ENCODE measurements around the gene SLC17A7. TPM values are rescaled to one million over a fixed set of nuclear protein-coding genes. Genes with fewer than 3 reads are reported as not detected.
A peak's percentile ranks its signal among the peaks of the same experiment; 100 is the strongest.

Gene SLC17A7
- total RNA-seq, 4 donors from 2014 or later, result 0.60 to 1.2 (median 1.1) TPM

DNA sequence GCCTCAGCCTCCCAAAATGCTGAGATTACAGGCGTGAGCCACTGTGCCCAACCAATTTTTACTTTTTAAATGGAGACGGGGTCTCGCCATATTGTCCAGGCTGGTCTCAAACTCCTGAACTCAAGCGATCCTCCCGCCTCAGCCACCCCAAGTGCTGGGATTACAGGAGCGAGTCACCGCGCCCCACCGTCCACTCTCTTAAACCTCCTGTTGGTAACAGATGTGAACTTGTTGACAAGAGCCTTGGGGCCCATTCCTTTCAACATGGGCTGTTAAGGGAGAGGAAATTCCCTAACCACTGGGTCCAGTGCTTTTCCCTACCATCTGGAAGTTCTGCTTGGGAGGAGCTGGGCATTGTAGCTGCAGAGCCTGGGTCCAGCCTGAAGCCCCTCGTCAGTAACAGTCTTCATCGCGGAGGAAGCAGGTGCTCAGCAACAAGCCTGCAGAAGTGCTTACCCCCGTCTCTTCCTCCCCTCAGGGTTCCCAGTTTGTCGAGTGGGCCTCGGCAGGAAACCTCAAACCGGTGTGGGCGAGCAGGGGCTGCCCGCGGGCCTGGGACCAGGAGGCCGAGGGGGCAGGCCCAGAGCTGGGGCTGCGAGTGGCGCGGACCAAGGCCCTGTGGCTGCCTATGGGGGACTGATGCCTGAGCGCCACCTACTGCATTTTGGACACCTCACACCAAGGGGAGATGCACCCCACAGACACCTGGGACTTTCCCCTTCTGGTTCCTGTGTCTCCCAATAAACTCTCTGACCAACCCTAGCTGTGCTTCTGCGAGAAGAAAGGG is 28.7 kb upstream of the SLC17A7 start:
- Histone ChIP-seq H3K36me3 (peaks cover 16% of the 10 kb centered on the region), H3K4me1 (peaks cover 46% of the 10 kb centered on the region), H3K9me3 (no peaks in the 10 kb centered on the region), H3K27me3 (no peaks in the 10 kb centered on the region), H3K4me3 (no peak overlapping the region), H3K27ac (peak overlapping the region; percentile 93)
- DNase-seq (ENCODE audit: low spot score in 2 of 2), result no peak
- WGBS, result 86% methylated on average over 11 of the region's 25 CpGs
- TF ChIP-seq EP300 (IDR thresholded peaks at IDR 0.05) (no peak), POLR2AphosphoS5 (IDR thresholded peaks at IDR 0.05) (no peak), POLR2A (IDR thresholded peaks at IDR 0.05) (no peak)
- TF ChIP-seq, protein P1, sequence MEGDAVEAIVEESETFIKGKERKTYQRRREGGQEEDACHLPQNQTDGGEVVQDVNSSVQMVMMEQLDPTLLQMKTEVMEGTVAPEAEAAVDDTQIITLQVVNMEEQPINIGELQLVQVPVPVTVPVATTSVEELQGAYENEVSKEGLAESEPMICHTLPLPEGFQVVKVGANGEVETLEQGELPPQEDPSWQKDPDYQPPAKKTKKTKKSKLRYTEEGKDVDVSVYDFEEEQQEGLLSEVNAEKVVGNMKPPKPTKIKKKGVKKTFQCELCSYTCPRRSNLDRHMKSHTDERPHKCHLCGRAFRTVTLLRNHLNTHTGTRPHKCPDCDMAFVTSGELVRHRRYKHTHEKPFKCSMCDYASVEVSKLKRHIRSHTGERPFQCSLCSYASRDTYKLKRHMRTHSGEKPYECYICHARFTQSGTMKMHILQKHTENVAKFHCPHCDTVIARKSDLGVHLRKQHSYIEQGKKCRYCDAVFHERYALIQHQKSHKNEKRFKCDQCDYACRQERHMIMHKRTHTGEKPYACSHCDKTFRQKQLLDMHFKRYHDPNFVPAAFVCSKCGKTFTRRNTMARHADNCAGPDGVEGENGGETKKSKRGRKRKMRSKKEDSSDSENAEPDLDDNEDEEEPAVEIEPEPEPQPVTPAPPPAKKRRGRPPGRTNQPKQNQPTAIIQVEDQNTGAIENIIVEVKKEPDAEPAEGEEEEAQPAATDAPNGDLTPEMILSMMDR (IDR thresholded peaks at IDR 0.05), result no peak

DNA sequence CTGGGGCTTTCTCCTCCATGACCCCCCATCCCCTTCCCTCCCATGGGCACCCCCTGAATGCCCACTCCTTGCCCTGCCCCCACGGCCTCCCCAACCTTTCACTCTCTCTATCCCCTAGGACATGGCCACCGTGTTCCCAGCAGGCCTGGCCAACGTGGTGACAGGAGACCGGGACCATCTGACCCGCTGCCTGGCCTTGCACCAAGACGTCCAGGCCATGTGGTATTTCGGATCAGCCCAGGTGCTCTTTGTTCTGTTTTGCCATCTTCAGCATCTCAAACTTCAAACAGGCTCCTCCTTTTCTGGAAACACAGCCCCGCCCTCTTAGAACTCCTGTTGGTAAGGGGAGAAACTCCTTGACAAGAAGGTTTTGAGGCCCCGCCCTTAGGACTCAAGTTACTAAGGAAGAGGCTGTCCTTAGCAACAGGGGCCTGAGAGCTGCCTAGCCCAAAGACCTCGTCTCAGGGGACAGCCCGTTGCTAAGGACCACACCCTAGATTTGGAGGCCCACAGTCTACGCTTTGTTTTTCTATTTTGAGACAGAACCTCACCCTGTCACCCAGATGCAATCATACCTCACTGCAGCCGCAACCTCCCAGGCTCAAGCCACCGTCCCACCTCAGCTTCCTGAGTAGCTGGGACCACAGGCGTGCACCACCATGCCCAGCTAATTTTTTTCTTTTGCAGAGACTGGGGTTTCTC is 27.6 kb upstream of the SLC17A7 start:
- H3K4me3 ChIP-seq, result peak overlapping the region; percentile 27
- peaks cover 28% of the 10 kb centered on the region for H3K36me3 ChIP-seq
- 21% methylated on average over 15 of the region's 15 CpGs for WGBS
- no peaks in the 10 kb centered on the region for H3K9me3 ChIP-seq
- peak; percentile 97 for DNase-seq (ENCODE audit: low spot score in 2 of 2)
- peaks cover 36% of the 10 kb centered on the region for H3K4me1 ChIP-seq
- no peaks in the 10 kb centered on the region for H3K27me3 ChIP-seq
- H3K27ac ChIP-seq, result peak overlapping the region; percentile 93
- TF ChIP-seq POLR2AphosphoS5 (IDR thresholded peaks at IDR 0.05) (peak in 1 of 3 donors; percentile 47), POLR2A (IDR thresholded peaks at IDR 0.05) (no peak)
- TF ChIP-seq, protein P1 (IDR thresholded peaks at IDR 0.05), result no peak

DNA sequence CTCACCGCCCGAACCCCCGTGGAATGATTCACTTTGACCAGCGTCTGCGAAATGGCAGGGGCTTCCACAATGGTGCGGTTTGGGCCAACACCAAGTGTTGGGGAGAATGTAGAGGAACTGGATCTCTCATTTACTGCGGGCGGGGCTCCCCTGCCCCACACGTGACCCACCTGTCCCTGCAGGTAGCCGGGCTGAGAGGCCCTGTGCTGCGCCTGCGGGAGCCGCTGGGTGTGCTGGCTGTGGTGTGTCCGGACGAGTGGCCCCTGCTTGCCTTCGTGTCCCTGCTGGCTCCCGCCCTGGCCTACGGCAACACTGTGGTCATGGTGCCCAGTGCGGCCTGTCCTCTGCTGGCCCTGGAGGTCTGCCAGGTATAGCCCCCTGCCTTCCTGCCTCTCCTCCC is 26.9 kb upstream of the SLC17A7 start:
- Histone ChIP-seq H3K36me3 (peaks cover 31% of the 10 kb centered on the region), H3K27ac (peak overlapping the region; percentile 93), H3K9me3 (no peaks in the 10 kb centered on the region), H3K27me3 (no peaks in the 10 kb centered on the region), H3K4me3 (peak overlapping the region; percentile 27), H3K4me1 (peaks cover 29% of the 10 kb centered on the region)
- TF ChIP-seq EP300 (IDR thresholded peaks at IDR 0.05) (no peak), POLR2AphosphoS5 (IDR thresholded peaks at IDR 0.05) (no peak), POLR2A (IDR thresholded peaks at IDR 0.05) (no peak)
- TF ChIP-seq, protein P1 (IDR thresholded peaks at IDR 0.05), result no peak
- no peak for DNase-seq (ENCODE audit: low spot score in 2 of 2)
- WGBS, result 44% methylated on average over 17 of the region's 19 CpGs

DNA sequence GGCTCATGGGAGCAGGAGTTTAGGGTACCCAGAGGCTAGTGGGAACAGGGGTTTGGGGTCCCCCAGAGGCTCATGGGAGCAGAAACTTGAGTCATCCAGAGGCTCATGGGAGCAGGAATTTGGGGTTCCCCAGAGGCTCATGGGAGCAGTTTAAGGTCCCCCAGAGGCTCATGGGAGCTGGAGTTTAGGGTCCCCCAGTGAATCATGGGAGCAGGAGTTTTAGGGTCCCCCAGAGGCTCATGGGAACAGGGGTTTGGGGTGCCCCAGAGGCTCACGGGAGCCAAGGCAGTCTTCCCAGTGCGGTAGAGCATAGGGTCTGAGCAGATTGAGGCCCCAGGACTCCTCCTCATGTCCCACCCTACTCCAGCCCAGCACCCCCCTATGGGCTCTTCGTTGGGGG is 24.0 kb upstream of the SLC17A7 start:
- Histone ChIP-seq H3K4me3 (no peak overlapping the region), H3K9me3 (no peaks in the 10 kb centered on the region), H3K36me3 (peaks cover 40% of the 10 kb centered on the region), H3K27me3 (no peaks in the 10 kb centered on the region), H3K4me1 (peaks cover 28% of the 10 kb centered on the region), H3K27ac (no peak overlapping the region)
- no peak for TF ChIP-seq EP300 (IDR thresholded peaks at IDR 0.05)
- WGBS, result 100% methylated on average over 3 of the region's 3 CpGs
- no peak for DNase-seq (ENCODE audit: low spot score in 2 of 2)

DNA sequence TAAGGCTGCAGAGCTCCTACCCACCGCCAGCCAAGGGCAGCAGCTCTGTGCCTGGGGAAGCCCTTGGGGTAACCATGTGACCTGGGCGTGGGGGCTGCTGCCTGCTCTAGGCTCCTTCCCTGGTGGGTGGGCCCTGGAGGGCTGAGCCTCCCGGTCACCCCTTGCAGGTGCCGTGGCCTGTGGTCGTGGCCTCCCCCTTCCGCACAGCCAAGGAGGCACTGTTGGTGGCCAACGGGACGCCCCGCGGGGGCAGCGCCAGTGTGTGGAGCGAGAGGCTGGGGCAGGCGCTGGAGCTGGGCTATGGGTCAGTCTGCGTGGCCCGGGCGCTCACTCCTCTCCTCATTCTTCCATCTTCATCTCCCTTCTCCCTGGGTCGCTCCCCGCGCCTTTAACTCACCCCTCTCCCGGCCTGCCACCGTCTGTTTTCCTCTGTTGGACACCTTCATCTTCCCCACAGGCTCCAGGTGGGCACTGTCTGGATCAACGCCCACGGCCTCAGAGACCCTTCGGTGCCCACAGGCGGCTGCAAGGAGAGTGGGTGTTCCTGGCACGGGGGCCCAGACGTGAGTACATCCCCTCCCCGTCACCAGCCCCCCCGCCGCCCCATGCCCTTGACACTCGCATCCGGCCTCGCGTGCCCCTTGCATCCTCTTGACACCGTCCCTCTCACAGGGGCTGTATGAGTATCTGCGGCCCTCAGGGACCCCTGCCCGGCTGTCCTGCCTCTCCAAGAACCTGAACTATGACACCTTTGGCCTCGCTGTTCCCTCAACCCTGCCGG is 22.8 kb upstream of the SLC17A7 start:
- WGBS, result 91% methylated on average over 35 of the region's 39 CpGs
- Histone ChIP-seq H3K9me3 (no peaks in the 10 kb centered on the region), H3K4me1 (peaks cover 16% of the 10 kb centered on the region), H3K27me3 (no peaks in the 10 kb centered on the region), H3K36me3 (peaks cover 51% of the 10 kb centered on the region), H3K27ac (no peak overlapping the region), H3K4me3 (no peak overlapping the region)
- TF ChIP-seq, protein P1 (IDR thresholded peaks at IDR 0.05), result no peak
- no peak for DNase-seq (ENCODE audit: low spot score in 2 of 2)

Data from suprapubic skin (tissue), 4 donors.